GM12801 (cell line): ENCODE measurements around the gene CHL1.

Experiments
- TF ChIP-seq, protein P1 (sequence below): IDR thresholded peaks from one replicate; pipeline ENCODE4 v1.5.1; 2011; ENCODE audit warnings: control low read depth; ENCODE audit not compliant: insufficient read length; ENCODE audit errors: extremely low read depth

Gene CHL1

DNA sequence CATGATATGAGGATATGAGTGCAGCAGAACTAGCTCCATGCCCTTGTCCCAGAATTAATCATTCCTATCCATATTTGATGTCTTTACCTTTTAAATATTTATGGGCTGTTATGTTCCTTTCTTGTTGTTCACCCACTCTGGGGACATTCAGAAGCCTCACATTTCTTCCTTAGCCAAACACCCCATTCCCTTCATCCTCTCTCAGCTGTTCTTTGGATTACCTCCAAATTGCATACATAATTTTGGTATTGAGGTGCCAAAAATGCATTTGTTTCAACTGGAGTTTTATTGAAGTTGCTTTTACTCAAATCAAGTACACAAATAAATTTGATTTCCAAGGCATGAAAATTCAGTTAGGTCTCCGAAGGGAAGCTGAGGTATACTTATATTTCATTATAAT, 51.4 kb downstream of the CHL1 start:
- TF ChIP-seq, protein P1, sequence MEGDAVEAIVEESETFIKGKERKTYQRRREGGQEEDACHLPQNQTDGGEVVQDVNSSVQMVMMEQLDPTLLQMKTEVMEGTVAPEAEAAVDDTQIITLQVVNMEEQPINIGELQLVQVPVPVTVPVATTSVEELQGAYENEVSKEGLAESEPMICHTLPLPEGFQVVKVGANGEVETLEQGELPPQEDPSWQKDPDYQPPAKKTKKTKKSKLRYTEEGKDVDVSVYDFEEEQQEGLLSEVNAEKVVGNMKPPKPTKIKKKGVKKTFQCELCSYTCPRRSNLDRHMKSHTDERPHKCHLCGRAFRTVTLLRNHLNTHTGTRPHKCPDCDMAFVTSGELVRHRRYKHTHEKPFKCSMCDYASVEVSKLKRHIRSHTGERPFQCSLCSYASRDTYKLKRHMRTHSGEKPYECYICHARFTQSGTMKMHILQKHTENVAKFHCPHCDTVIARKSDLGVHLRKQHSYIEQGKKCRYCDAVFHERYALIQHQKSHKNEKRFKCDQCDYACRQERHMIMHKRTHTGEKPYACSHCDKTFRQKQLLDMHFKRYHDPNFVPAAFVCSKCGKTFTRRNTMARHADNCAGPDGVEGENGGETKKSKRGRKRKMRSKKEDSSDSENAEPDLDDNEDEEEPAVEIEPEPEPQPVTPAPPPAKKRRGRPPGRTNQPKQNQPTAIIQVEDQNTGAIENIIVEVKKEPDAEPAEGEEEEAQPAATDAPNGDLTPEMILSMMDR, result no peak

GRCh38 chr3:248864-249520, 52.4 kb downstream of the CHL1 start:
- TF ChIP-seq, protein P1, result no peak

GRCh38 chr3:249587-250262, 53.2 kb downstream of the CHL1 start:
- TF ChIP-seq, protein P1, result no peak

GRCh38 chr3:256501-256900, 59.9 kb downstream of the CHL1 start:
- TF ChIP-seq, protein P1, result no peak

- TF ChIP-seq, protein P1, result no peak
These were observed 61.3 kb downstream of the CHL1 start for GRCh38 chr3:257826-258225.

DNA sequence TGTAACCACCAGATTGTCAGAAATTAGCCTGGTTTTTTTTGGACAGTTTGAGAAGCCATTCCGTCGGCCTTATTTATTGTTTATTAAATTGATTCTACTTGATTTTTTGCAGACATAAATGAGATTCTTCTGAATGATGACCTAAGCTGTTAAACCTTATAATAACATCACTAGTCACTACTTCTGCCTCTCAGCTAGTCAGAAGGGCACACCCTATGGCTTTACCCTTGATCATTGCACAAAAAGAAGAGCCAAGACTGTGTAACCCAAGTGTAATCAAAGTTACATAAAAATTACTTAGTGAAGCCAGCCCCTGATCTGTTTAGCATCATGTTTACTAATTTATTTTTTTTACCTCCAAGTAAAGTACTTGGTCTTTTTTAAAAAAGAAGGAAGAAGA, 64.3 kb downstream of the CHL1 start:
- TF ChIP-seq, protein P1, result no peak

- TF ChIP-seq, protein P1, result no peak
These were observed 66.8 kb downstream of the CHL1 start for GRCh38 chr3:263393-263792.
